ENCODE results near the gene NPAS3. TPM values are rescaled to one million over a fixed set of nuclear protein-coding genes. Genes with fewer than 3 reads are reported as not detected.

Gene NPAS3
- total RNA-seq, 1 donor from 2014 or later = 0.95 TPM

GRCh38 chr14:33676135-33676566, 737.5 kb downstream of the NPAS3 start:
- Histone ChIP-seq H3K4me1 (no peaks in the 10 kb centered on the region), H3K9me3 (no peaks in the 10 kb centered on the region), H3K27me3 (ENCODE audit: low read depth) (no peaks in the 10 kb centered on the region), H3K27ac (no peak overlapping the region), H3K36me3 (no peaks in the 10 kb centered on the region), H3K4me3 (no peak overlapping the region)
- intact Hi-C loops (cut with DNase I) = no loop called here
- TF ChIP-seq CTCF (IDR thresholded peaks at IDR 0.05) = no peak
- ATAC-seq (peak; percentile 31 to 49), DNase-seq (peak; percentile 49)

- Histone ChIP-seq H3K27me3 (ENCODE audit: low read depth) (no peaks in the 10 kb centered on the region), H3K4me1 (no peaks in the 10 kb centered on the region), H3K4me3 (no peak overlapping the region), H3K27ac (no peak overlapping the region), H3K36me3 (no peaks in the 10 kb centered on the region), H3K9me3 (no peaks in the 10 kb centered on the region)
- no peak for TF ChIP-seq CTCF (IDR thresholded peaks at IDR 0.05)
- intact Hi-C loops (cut with DNase I) = no loop called here
- ATAC-seq = no peak
- DNase-seq = no peak
These were observed 738.2 kb downstream of the NPAS3 start for GRCh38 chr14:33676891-33677290.

- H3K27ac ChIP-seq = no peak overlapping the region
- DNase-seq (no peak), ATAC-seq (no peak)
- intact Hi-C loops (cut with DNase I) = no loop called here
- no peaks in the 10 kb centered on the region for H3K27me3 ChIP-seq (ENCODE audit: low read depth)
- TF ChIP-seq CTCF (IDR thresholded peaks at IDR 0.05) = no peak
- H3K36me3 ChIP-seq = no peaks in the 10 kb centered on the region
- no peaks in the 10 kb centered on the region for H3K4me1 ChIP-seq
- H3K9me3 ChIP-seq = no peaks in the 10 kb centered on the region
- no peak overlapping the region for H3K4me3 ChIP-seq
These were observed 739.3 kb downstream of the NPAS3 start for GRCh38 chr14:33678005-33678404.

- Histone ChIP-seq H3K4me1 (no peaks in the 10 kb centered on the region), H3K9me3 (no peaks in the 10 kb centered on the region), H3K4me3 (no peak overlapping the region), H3K36me3 (no peaks in the 10 kb centered on the region), H3K27me3 (ENCODE audit: low read depth) (no peaks in the 10 kb centered on the region), H3K27ac (no peak overlapping the region)
- intact Hi-C loops (cut with DNase I) = no loop called here
- no peak for TF ChIP-seq CTCF (IDR thresholded peaks at IDR 0.05)
- no peak for ATAC-seq
- DNase-seq = no peak
These were observed 740.3 kb downstream of the NPAS3 start for GRCh38 chr14:33679025-33679424.

- no peak for TF ChIP-seq CTCF (IDR thresholded peaks at IDR 0.05)
- intact Hi-C loops (cut with DNase I) = no loop called here
- Histone ChIP-seq H3K4me1 (no peaks in the 10 kb centered on the region), H3K27me3 (ENCODE audit: low read depth) (no peaks in the 10 kb centered on the region), H3K4me3 (no peak overlapping the region), H3K36me3 (no peaks in the 10 kb centered on the region), H3K9me3 (no peaks in the 10 kb centered on the region), H3K27ac (no peak overlapping the region)
- DNase-seq (no peak), ATAC-seq (no peak)
These were observed 741.0 kb downstream of the NPAS3 start for GRCh38 chr14:33679461-33680225.
